ENCODE data around the gene SLC22A15.

GRCh38 chr1:116012716-116013115 lies 36.4 kb downstream of the SLC22A15 start:
- no peak for TF ChIP-seq EZH2 (IDR thresholded peaks at IDR 0.05; ENCODE audit: insufficient read depth, poor library complexity, severe bottlenecking)
- no peak for TF ChIP-seq EZH2phosphoT487 (IDR thresholded peaks at IDR 0.05; ENCODE audit: insufficient read depth, low read depth)

Data from GM23248 (cell line).